ENCODE measurements around the gene CD300LD. TPM values are rescaled to one million over a fixed set of nuclear protein-coding genes. Genes with fewer than 3 reads are reported as not detected.

CD300LD gene
- total RNA-seq, 1 experiment from 2014 or later: not detected

- ChIA-PET CTCF (interaction anchor here (0.5 to 1.5 kb wide), 2 partner anchors 46 to 54 kb away, joined by 3 read pairs; no protein-coding TSS in a partner anchor), POLR2A (no interaction called here)
- Mint-ChIP-seq H3K27ac (ENCODE audit: low read depth, unreplicated experiment) (no peak overlapping the region), H3K27me3 (ENCODE audit: insufficient read depth, unreplicated experiment) (no peaks in the 10 kb centered on the region), H3K9me3 (ENCODE audit: unreplicated experiment) (no peaks in the 10 kb centered on the region), H3K36me3 (ENCODE audit: insufficient read depth, unreplicated experiment) (no peaks in the 10 kb centered on the region), H3K4me3 (ENCODE audit: unreplicated experiment) (no peak overlapping the region), H3K4me1 (ENCODE audit: insufficient read depth, unreplicated experiment) (peaks cover 15% of the 10 kb centered on the region)
- no peak for DNase-seq (ENCODE audit: unreplicated experiment)
- no peak for TF ChIP-seq CTCF (IDR thresholded peaks at IDR 0.05; ENCODE audit: unreplicated experiment)
- no TSS peak for BruUV-seq (replicated peaks)
- intact Hi-C loops (cut with micrococcal nuclease): no loop called here
Measured at GRCh38 chr17:74555427-74555940, 36.6 kb downstream of the CD300LD start.

- no peaks in the 10 kb centered on the region for H3K9me3 Mint-ChIP-seq (ENCODE audit: unreplicated experiment)
- no peak for TF ChIP-seq CTCF (IDR thresholded peaks at IDR 0.05; ENCODE audit: unreplicated experiment)
- DNase-seq (ENCODE audit: unreplicated experiment): no peak
- no peaks in the 10 kb centered on the region for H3K27me3 Mint-ChIP-seq (ENCODE audit: insufficient read depth, unreplicated experiment)
- H3K4me3 Mint-ChIP-seq (ENCODE audit: unreplicated experiment): no peak overlapping the region
- ChIA-PET CTCF (interaction anchor here (0.6 to 1.5 kb wide), 2 partner anchors 47 to 494 kb away, joined by 3 read pairs; no protein-coding TSS in a partner anchor), POLR2A (no interaction called here)
- BruUV-seq (replicated peaks): no TSS peak
- peaks cover 15% of the 10 kb centered on the region for H3K4me1 Mint-ChIP-seq (ENCODE audit: insufficient read depth, unreplicated experiment)
- H3K27ac Mint-ChIP-seq (ENCODE audit: low read depth, unreplicated experiment): no peak overlapping the region
- intact Hi-C loops (cut with micrococcal nuclease): no loop called here
- H3K36me3 Mint-ChIP-seq (ENCODE audit: insufficient read depth, unreplicated experiment): no peaks in the 10 kb centered on the region
Measured at GRCh38 chr17:74554909-74555308, 37.2 kb downstream of the CD300LD start.

- CTCF ChIA-PET: interaction anchor here (0.7 to 2.1 kb wide), 6 partner anchors 11 to 54 kb away, joined by 3 to 8 read pairs (median 4); no protein-coding TSS in a partner anchor
- H3K4me3 Mint-ChIP-seq (ENCODE audit: unreplicated experiment): no peak overlapping the region
- no TSS peak for BruUV-seq (replicated peaks)
Measured at GRCh38 chr17:74552037-74552436, 40.0 kb downstream of the CD300LD start.

GRCh38 chr17:74550602-74551001, 41.5 kb downstream of the CD300LD start:
- H3K9me3 Mint-ChIP-seq (ENCODE audit: unreplicated experiment): no peaks in the 10 kb centered on the region
- TF ChIP-seq CTCF (IDR thresholded peaks at IDR 0.05; ENCODE audit: unreplicated experiment): no peak
- no peak overlapping the region for H3K4me3 Mint-ChIP-seq (ENCODE audit: unreplicated experiment)
- ChIA-PET CTCF (no interaction called here), POLR2A (no interaction called here)
- peak overlapping the region; percentile 36 for H3K27ac Mint-ChIP-seq (ENCODE audit: low read depth, unreplicated experiment)
- no TSS peak for BruUV-seq (replicated peaks)
- no peaks in the 10 kb centered on the region for H3K36me3 Mint-ChIP-seq (ENCODE audit: insufficient read depth, unreplicated experiment)
- H3K4me1 Mint-ChIP-seq (ENCODE audit: insufficient read depth, unreplicated experiment): peaks cover 26% of the 10 kb centered on the region
- intact Hi-C loops (cut with micrococcal nuclease): no loop called here
- no peaks in the 10 kb centered on the region for H3K27me3 Mint-ChIP-seq (ENCODE audit: insufficient read depth, unreplicated experiment)
- no peak for DNase-seq (ENCODE audit: unreplicated experiment)

More at GRCh38 chr17:74552037-74552436, 40.0 kb downstream of the CD300LD start:
- Mint-ChIP-seq H3K4me1 (ENCODE audit: insufficient read depth, unreplicated experiment) (peaks cover 26% of the 10 kb centered on the region), H3K36me3 (ENCODE audit: insufficient read depth, unreplicated experiment) (no peaks in the 10 kb centered on the region), H3K9me3 (ENCODE audit: unreplicated experiment) (no peaks in the 10 kb centered on the region), H3K27me3 (ENCODE audit: insufficient read depth, unreplicated experiment) (no peaks in the 10 kb centered on the region), H3K27ac (ENCODE audit: low read depth, unreplicated experiment) (no peak overlapping the region)
- POLR2A ChIA-PET: interaction anchor here (0.8 to 2.1 kb wide), 4 partner anchors 18 to 79 kb away, joined by 3 to 14 read pairs (median 4); no protein-coding TSS in a partner anchor
- DNase-seq (ENCODE audit: unreplicated experiment): peak; percentile 66
- intact Hi-C loops (cut with micrococcal nuclease): no loop called here
- TF ChIP-seq CTCF (IDR thresholded peaks at IDR 0.05; ENCODE audit: unreplicated experiment): no peak
